HG03196 (cell line): ENCODE measurements around the gene WDR36.

Experiments
- ATAC-seq: cut with Tn5 transposase; IDR thresholded peaks from one replicate; pipeline ENCODE4 v1.9.1; 2021; ENCODE audit not compliant: unreplicated experiment

The WDR36 gene

GRCh38 chr5:111092062-111092853, at the start of gene WDR36:
TSS of gene WDR36 (plus strand) at chr5:111092348. CDS start at chr5:111092457, 109 bp downstream.
- ATAC-seq, result peak; percentile 93

- no peak for ATAC-seq
Measured at GRCh38 chr5:111043712-111044506, 48.2 kb upstream of the WDR36 start.

- no peak for ATAC-seq
Measured at GRCh38 chr5:111058064-111058463, 34.1 kb upstream of the WDR36 start.

- no peak for ATAC-seq
Measured at GRCh38 chr5:111060169-111060568, 32.0 kb upstream of the WDR36 start.

GRCh38 chr5:111061618-111062017, 30.5 kb upstream of the WDR36 start:
- ATAC-seq, result no peak

GRCh38 chr5:111063709-111064322, 28.3 kb upstream of the WDR36 start:
- no peak for ATAC-seq

GRCh38 chr5:111066261-111066938, 25.7 kb upstream of the WDR36 start:
- no peak for ATAC-seq

GRCh38 chr5:111068213-111068612, 23.9 kb upstream of the WDR36 start:
- ATAC-seq, result no peak

GRCh38 chr5:111069839-111070238, 22.3 kb upstream of the WDR36 start:
- no peak for ATAC-seq

- ATAC-seq, result no peak
Measured at GRCh38 chr5:111070272-111071134, 21.6 kb upstream of the WDR36 start.

GRCh38 chr5:111071413-111071812, 20.7 kb upstream of the WDR36 start, which contains the start of gene TSLP:
TSS of gene TSLP (plus strand) at chr5:111071713. CDS start at chr5:111071891, 178 bp downstream.
- ATAC-seq, result no peak

- ATAC-seq, result peak; percentile 69
Measured at GRCh38 chr5:111072949-111073682, 19.0 kb upstream of the WDR36 start.

- no peak for ATAC-seq
Measured at GRCh38 chr5:111074244-111074643, 17.9 kb upstream of the WDR36 start.

- no peak for ATAC-seq
Measured at GRCh38 chr5:111075520-111075919, 16.6 kb upstream of the WDR36 start.

GRCh38 chr5:111076091-111076490, 16.1 kb upstream of the WDR36 start:
- no peak for ATAC-seq

- ATAC-seq, result no peak
Measured at GRCh38 chr5:111077678-111078077, 14.5 kb upstream of the WDR36 start.

GRCh38 chr5:111079846-111080245, 12.3 kb upstream of the WDR36 start:
- no peak for ATAC-seq

GRCh38 chr5:111083323-111083722, 8.8 kb upstream of the WDR36 start:
- ATAC-seq, result no peak

- ATAC-seq, result no peak
Measured at GRCh38 chr5:111095982-111096381, 3.8 kb downstream of the WDR36 start.
